GM18508 (cell line): Measurements from ENCODE around the gene TMEM178B.

Source experiments
- ATAC-seq: cut with Tn5 transposase; IDR thresholded peaks from one replicate; pipeline ENCODE4 v1.9.1; 2021; ENCODE audit warnings: moderate number of reproducible peaks; ENCODE audit not compliant: insufficient read depth, unreplicated experiment

The TMEM178B gene

GRCh38 chr7:141340991-141341390, 267.1 kb downstream of the TMEM178B start:
- no peak for ATAC-seq

- no peak for ATAC-seq
Observed at GRCh38 chr7:141342621-141343408, 269.0 kb downstream of the TMEM178B start.

GRCh38 chr7:141344153-141344935, 270.5 kb downstream of the TMEM178B start:
- ATAC-seq: no peak

GRCh38 chr7:141348728-141349127, 274.9 kb downstream of the TMEM178B start:
- ATAC-seq: no peak

GRCh38 chr7:141349338-141349737, 275.5 kb downstream of the TMEM178B start:
- ATAC-seq: no peak

GRCh38 chr7:141349804-141350203, 275.9 kb downstream of the TMEM178B start:
- ATAC-seq: no peak

GRCh38 chr7:141351175-141351574, 277.3 kb downstream of the TMEM178B start:
- ATAC-seq: no peak

GRCh38 chr7:141352955-141353354, 279.1 kb downstream of the TMEM178B start:
- no peak for ATAC-seq

- no peak for ATAC-seq
Observed at GRCh38 chr7:141354251-141354650, 280.4 kb downstream of the TMEM178B start.

- no peak for ATAC-seq
Observed at GRCh38 chr7:141355032-141355431, 281.2 kb downstream of the TMEM178B start.

GRCh38 chr7:141356161-141356560, 282.3 kb downstream of the TMEM178B start:
- no peak for ATAC-seq

GRCh38 chr7:141358386-141358785, 284.5 kb downstream of the TMEM178B start:
- ATAC-seq: no peak

GRCh38 chr7:141359262-141359661, 285.4 kb downstream of the TMEM178B start:
- no peak for ATAC-seq

- no peak for ATAC-seq
Observed at GRCh38 chr7:141359740-141360415, 286.0 kb downstream of the TMEM178B start.

GRCh38 chr7:141360416-141360760, 286.5 kb downstream of the TMEM178B start:
- ATAC-seq: no peak

- no peak for ATAC-seq
Observed at GRCh38 chr7:141360803-141361202, 286.9 kb downstream of the TMEM178B start.

GRCh38 chr7:141361479-141361878, 287.6 kb downstream of the TMEM178B start:
- no peak for ATAC-seq

- no peak for ATAC-seq
Observed at GRCh38 chr7:141361960-141362359, 288.1 kb downstream of the TMEM178B start.

- no peak for ATAC-seq
Observed at GRCh38 chr7:141362580-141363435, 288.9 kb downstream of the TMEM178B start.

- no peak for ATAC-seq
Observed at GRCh38 chr7:141363748-141364147, 289.9 kb downstream of the TMEM178B start.
